ENCODE data around the gene CD6. TPM values are rescaled to one million over a fixed set of nuclear protein-coding genes. Genes with fewer than 3 reads are reported as not detected.
A peak's percentile ranks its signal among the peaks of the same experiment; 100 is the strongest.

The CD6 gene
- total and polyA plus RNA-seq, 4 experiments from 2014 or later: 281 to 428 (median 356) TPM

- H3K4me3 ChIP-seq (ENCODE audit: low read length in 2 of 2): peak overlapping the region in 1 of 2 donors; percentile 32
- no peaks in the 10 kb centered on the region for H3K9me3 ChIP-seq (ENCODE audit: control insufficient read depth in 1 of 2, low read length in 2 of 2)
- peaks cover 20% of the 10 kb centered on the region for H3K4me1 ChIP-seq (ENCODE audit: insufficient read depth, low read length)
- ChIA-PET POLR2A (ENCODE audit: partially characterized antibody) (interaction anchor here (1.0 kb wide), 1 partner anchor 10 kb away, joined by 3 read pairs; no protein-coding TSS in a partner anchor), CTCF (ENCODE audit: partially characterized antibody) (interaction anchor here (1.6 kb wide), 1 partner anchor 9 kb away, joined by 3 read pairs; no protein-coding TSS in a partner anchor)
- Mint-ChIP-seq H3K36me3 (peaks cover 28 to 33% of the 10 kb centered on the region in 2 donors), H3K27me3 (peaks cover 4 to 13% of the 10 kb centered on the region in 2 donors), H3K4me1 (peaks cover 5 to 23% (median 13%) of the 10 kb centered on the region in 4 donors), H3K9me3 (no peaks in the 10 kb centered on the region), H3K27ac (peak overlapping the region in 2 of 7 donors; percentile 46 to 59), H3K4me3 (peak overlapping the region; percentile 25 to 82 (median 66))
- no peak overlapping the region for H3K27ac ChIP-seq (ENCODE audit: low read depth, low read length)
- DNase-seq: peak in 1 of 5 donors; percentile 13
- H3K36me3 ChIP-seq (ENCODE audit: insufficient read depth, low read length): peaks cover 29% of the 10 kb centered on the region
- intact Hi-C loops (cut with micrococcal nuclease): no loop called here
- peaks cover 11% of the 10 kb centered on the region for H3K27me3 ChIP-seq (ENCODE audit: insufficient read depth, low read length)
Measured at GRCh38 chr11:60924906-60925853, 46.3 kb upstream of the CD6 start.

DNA sequence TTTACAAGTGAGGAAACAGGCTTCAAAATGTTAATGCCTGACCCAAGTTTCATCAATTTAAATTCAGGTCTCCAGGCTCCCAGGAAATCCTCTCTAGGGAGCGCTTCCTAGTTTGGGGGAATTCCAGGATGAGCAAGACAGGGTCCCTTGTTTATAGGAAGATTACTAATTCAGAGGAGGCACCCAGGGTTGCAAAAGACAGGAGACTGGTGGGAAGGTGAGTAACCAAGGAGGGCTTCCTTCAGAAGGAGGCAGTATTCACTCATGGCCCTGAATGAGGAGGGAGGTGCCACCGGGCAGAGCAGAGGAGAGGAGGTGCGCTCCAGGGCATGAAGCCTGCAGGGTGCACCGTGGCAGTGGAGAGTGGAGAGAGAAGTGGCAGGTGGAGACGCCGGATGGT is 45.6 kb upstream of the CD6 start:
- H3K27me3 Mint-ChIP-seq: peaks cover 4 to 13% of the 10 kb centered on the region in 2 donors
- peaks cover 5 to 23% (median 13%) of the 10 kb centered on the region in 4 donors for H3K4me1 Mint-ChIP-seq
- Histone ChIP-seq H3K4me1 (ENCODE audit: insufficient read depth, low read length) (peaks cover 20% of the 10 kb centered on the region), H3K36me3 (ENCODE audit: insufficient read depth, low read length) (peaks cover 22% of the 10 kb centered on the region), H3K27ac (ENCODE audit: low read depth, low read length) (no peak overlapping the region), H3K9me3 (ENCODE audit: control insufficient read depth in 1 of 2, low read length in 2 of 2) (no peaks in the 10 kb centered on the region), H3K4me3 (ENCODE audit: low read length in 2 of 2) (no peak overlapping the region), H3K27me3 (ENCODE audit: insufficient read depth, low read length) (peaks cover 11% of the 10 kb centered on the region)
- intact Hi-C loops (cut with micrococcal nuclease): no loop called here
- peaks cover 21 to 26% of the 10 kb centered on the region in 2 donors for H3K36me3 Mint-ChIP-seq
- no peaks in the 10 kb centered on the region for H3K9me3 Mint-ChIP-seq
- CTCF ChIA-PET (ENCODE audit: partially characterized antibody): interaction anchor here (1.6 kb wide), 1 partner anchor 10 kb away, joined by 3 read pairs; no protein-coding TSS in a partner anchor
- DNase-seq: no peak
- H3K27ac Mint-ChIP-seq: peak overlapping the region in 1 of 7 donors; percentile 46
- POLR2A ChIA-PET (ENCODE audit: partially characterized antibody): no interaction called here
- H3K4me3 Mint-ChIP-seq: peak overlapping the region in 6 of 8 donors; percentile 13 to 53 (median 36)

- peak overlapping the region in 1 of 8 donors; percentile 5 for H3K4me3 Mint-ChIP-seq
- H3K36me3 ChIP-seq (ENCODE audit: insufficient read depth, low read length): peaks cover 16% of the 10 kb centered on the region
- H3K36me3 Mint-ChIP-seq: peaks cover 14 to 20% of the 10 kb centered on the region in 2 donors
- H3K9me3 ChIP-seq (ENCODE audit: control insufficient read depth in 1 of 2, low read length in 2 of 2): no peaks in the 10 kb centered on the region
- peaks cover 20% of the 10 kb centered on the region for H3K4me1 ChIP-seq (ENCODE audit: insufficient read depth, low read length)
- H3K27me3 ChIP-seq (ENCODE audit: insufficient read depth, low read length): peaks cover 11% of the 10 kb centered on the region
- intact Hi-C loops (cut with micrococcal nuclease): no loop called here
- H3K4me1 Mint-ChIP-seq: peaks cover 5 to 23% (median 13%) of the 10 kb centered on the region in 4 donors
- H3K27ac ChIP-seq (ENCODE audit: low read depth, low read length): no peak overlapping the region
- ChIA-PET CTCF (ENCODE audit: partially characterized antibody) (interaction anchor here (1.6 kb wide), 1 partner anchor 11 kb away, joined by 3 read pairs; no protein-coding TSS in a partner anchor), POLR2A (ENCODE audit: partially characterized antibody) (no interaction called here)
- DNase-seq: no peak
- H3K4me3 ChIP-seq (ENCODE audit: low read length in 2 of 2): no peak overlapping the region
- no peak overlapping the region for H3K27ac Mint-ChIP-seq
- H3K27me3 Mint-ChIP-seq: peaks cover 6 to 13% of the 10 kb centered on the region in 2 donors
- no peaks in the 10 kb centered on the region for H3K9me3 Mint-ChIP-seq
Measured at GRCh38 chr11:60926500-60926899, 45.0 kb upstream of the CD6 start.

DNA sequence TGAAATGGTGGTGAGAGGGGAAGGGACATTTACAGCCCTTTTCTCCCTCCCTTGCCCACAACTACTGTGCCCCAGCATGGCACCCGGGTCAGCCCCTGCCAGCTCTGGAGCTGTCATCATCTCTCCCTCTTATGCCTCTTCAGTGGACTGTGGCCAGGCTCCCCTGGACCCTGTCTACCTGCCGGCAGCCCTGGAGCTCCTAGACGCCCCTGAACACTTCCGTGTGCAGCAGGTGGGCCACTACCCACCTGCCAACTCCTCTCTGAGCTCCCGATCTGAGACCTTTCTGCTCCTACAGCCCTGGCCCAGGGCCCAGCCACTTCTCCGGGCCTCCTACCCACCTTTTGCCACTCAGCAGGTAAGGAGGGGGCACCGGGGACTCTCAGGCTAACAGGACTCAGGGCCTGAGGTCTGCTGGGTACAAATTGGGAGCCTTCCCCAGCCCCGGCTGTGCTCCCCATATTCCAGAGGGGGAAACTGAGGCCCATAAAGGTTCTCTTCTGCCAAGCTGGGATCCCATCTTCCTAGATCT is 44.4 kb upstream of the CD6 start:
- no peak overlapping the region for H3K4me3 ChIP-seq (ENCODE audit: low read length in 2 of 2)
- no peaks in the 10 kb centered on the region for H3K9me3 ChIP-seq (ENCODE audit: control insufficient read depth in 1 of 2, low read length in 2 of 2)
- peaks cover 7 to 13% of the 10 kb centered on the region in 2 donors for H3K27me3 Mint-ChIP-seq
- intact Hi-C loops (cut with micrococcal nuclease): no loop called here
- H3K4me3 Mint-ChIP-seq: peak overlapping the region in 1 of 8 donors; percentile 15
- no peaks in the 10 kb centered on the region for H3K9me3 Mint-ChIP-seq
- no peak overlapping the region for H3K27ac Mint-ChIP-seq
- ChIA-PET POLR2A (ENCODE audit: partially characterized antibody) (no interaction called here), CTCF (ENCODE audit: partially characterized antibody) (no interaction called here)
- no peak overlapping the region for H3K27ac ChIP-seq (ENCODE audit: low read depth, low read length)
- peaks cover 10% of the 10 kb centered on the region for H3K36me3 ChIP-seq (ENCODE audit: insufficient read depth, low read length)
- no peak for DNase-seq
- peaks cover 9 to 13% of the 10 kb centered on the region in 2 donors for H3K36me3 Mint-ChIP-seq
- peaks cover 11% of the 10 kb centered on the region for H3K27me3 ChIP-seq (ENCODE audit: insufficient read depth, low read length)
- H3K4me1 ChIP-seq (ENCODE audit: insufficient read depth, low read length): peaks cover 20% of the 10 kb centered on the region
- peaks cover 5 to 23% (median 13%) of the 10 kb centered on the region in 4 donors for H3K4me1 Mint-ChIP-seq

DNA sequence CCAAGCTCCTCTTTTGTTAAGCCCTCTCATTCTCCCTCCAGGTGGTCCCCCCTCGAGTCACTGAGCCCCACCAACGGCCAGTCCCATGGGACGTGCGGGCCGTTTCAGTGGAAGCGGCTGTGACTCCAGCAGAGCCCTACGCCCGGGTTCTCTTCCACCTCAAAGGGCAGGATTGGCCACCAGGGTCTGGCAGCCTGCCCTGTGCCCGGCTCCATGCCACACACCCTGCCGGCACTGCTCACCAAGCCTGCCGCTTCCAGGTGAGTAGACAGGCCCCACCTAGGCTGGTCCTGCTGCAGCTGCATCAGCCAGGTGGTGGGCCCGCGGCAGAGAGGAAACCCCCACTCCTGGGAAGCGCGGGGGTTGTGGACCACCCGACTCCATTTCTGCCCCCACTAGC is 43.9 kb upstream of the CD6 start:
- DNase-seq: no peak
- H3K27me3 Mint-ChIP-seq: peaks cover 7 to 9% of the 10 kb centered on the region in 2 donors
- no peak overlapping the region for H3K4me3 ChIP-seq (ENCODE audit: low read length in 2 of 2)
- H3K36me3 Mint-ChIP-seq: peaks cover 5 to 9% of the 10 kb centered on the region in 2 donors
- peaks cover 5% of the 10 kb centered on the region for H3K36me3 ChIP-seq (ENCODE audit: insufficient read depth, low read length)
- intact Hi-C loops (cut with micrococcal nuclease): no loop called here
- H3K4me1 ChIP-seq (ENCODE audit: insufficient read depth, low read length): peaks cover 20% of the 10 kb centered on the region
- ChIA-PET POLR2A (ENCODE audit: partially characterized antibody) (no interaction called here), CTCF (ENCODE audit: partially characterized antibody) (no interaction called here)
- H3K4me1 Mint-ChIP-seq: peaks cover 3 to 23% (median 10%) of the 10 kb centered on the region in 4 donors
- H3K27ac ChIP-seq (ENCODE audit: low read depth, low read length): no peak overlapping the region
- H3K9me3 ChIP-seq (ENCODE audit: control insufficient read depth in 1 of 2, low read length in 2 of 2): no peaks in the 10 kb centered on the region
- peaks cover 11% of the 10 kb centered on the region for H3K27me3 ChIP-seq (ENCODE audit: insufficient read depth, low read length)
- H3K27ac Mint-ChIP-seq: no peak overlapping the region
- no peaks in the 10 kb centered on the region for H3K9me3 Mint-ChIP-seq
- H3K4me3 Mint-ChIP-seq: no peak overlapping the region

DNA sequence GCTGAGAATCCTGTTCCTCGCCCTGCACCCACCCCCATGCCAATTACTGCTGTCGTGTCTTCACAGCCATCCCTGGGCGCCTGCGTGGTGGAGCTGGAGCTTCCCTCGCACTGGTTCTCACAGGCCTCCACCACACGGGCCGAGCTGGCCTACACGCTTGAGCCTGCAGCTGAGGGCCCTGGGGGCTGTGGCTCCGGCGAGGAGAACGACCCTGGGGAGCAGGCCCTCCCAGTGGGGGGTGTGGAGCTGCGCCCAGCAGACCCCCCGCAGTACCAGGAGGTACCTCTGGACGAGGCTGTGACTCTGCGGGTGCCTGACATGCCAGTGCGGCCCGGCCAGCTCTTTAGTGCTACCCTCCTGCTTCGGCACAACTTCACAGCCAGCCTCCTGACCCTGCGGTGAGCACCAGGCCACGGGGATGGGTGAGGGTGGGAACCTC is 42.9 kb upstream of the CD6 start:
- Mint-ChIP-seq H3K27me3 (peaks cover 7% of the 10 kb centered on the region in 2 donors), H3K4me1 (peaks cover 3 to 18% (median 8%) of the 10 kb centered on the region in 4 donors), H3K27ac (no peak overlapping the region), H3K4me3 (no peak overlapping the region), H3K36me3 (no peaks in the 10 kb centered on the region), H3K9me3 (no peaks in the 10 kb centered on the region)
- ChIA-PET POLR2A (ENCODE audit: partially characterized antibody) (interaction anchor here (0.6 kb wide), 1 partner anchor 19 kb away, joined by 3 read pairs; no protein-coding TSS in a partner anchor), CTCF (ENCODE audit: partially characterized antibody) (no interaction called here)
- Histone ChIP-seq H3K27ac (ENCODE audit: low read depth, low read length) (no peak overlapping the region), H3K4me1 (ENCODE audit: insufficient read depth, low read length) (peaks cover 17% of the 10 kb centered on the region), H3K4me3 (ENCODE audit: low read length in 2 of 2) (no peak overlapping the region), H3K27me3 (ENCODE audit: insufficient read depth, low read length) (peaks cover 11% of the 10 kb centered on the region), H3K36me3 (ENCODE audit: insufficient read depth, low read length) (no peaks in the 10 kb centered on the region), H3K9me3 (ENCODE audit: control insufficient read depth in 1 of 2, low read length in 2 of 2) (no peaks in the 10 kb centered on the region)
- intact Hi-C loops (cut with micrococcal nuclease): no loop called here
- DNase-seq: no peak

- no peaks in the 10 kb centered on the region for H3K36me3 ChIP-seq (ENCODE audit: insufficient read depth, low read length)
- H3K9me3 ChIP-seq (ENCODE audit: control insufficient read depth in 1 of 2, low read length in 2 of 2): no peaks in the 10 kb centered on the region
- no peaks in the 10 kb centered on the region for H3K36me3 Mint-ChIP-seq
- H3K27me3 Mint-ChIP-seq: peaks cover 7 to 11% of the 10 kb centered on the region in 2 donors
- DNase-seq: no peak
- no peak overlapping the region for H3K27ac ChIP-seq (ENCODE audit: low read depth, low read length)
- CTCF ChIA-PET (ENCODE audit: partially characterized antibody): no interaction called here
- no peak overlapping the region for H3K4me3 ChIP-seq (ENCODE audit: low read length in 2 of 2)
- no peaks in the 10 kb centered on the region for H3K9me3 Mint-ChIP-seq
- no peak overlapping the region for H3K4me3 Mint-ChIP-seq
- peaks cover 5% of the 10 kb centered on the region for H3K27me3 ChIP-seq (ENCODE audit: insufficient read depth, low read length)
- POLR2A ChIA-PET (ENCODE audit: partially characterized antibody): interaction anchor here (0.5 to 1.0 kb wide), 2 partner anchors 8 to 11 kb away, joined by 3 read pairs; no protein-coding TSS in a partner anchor
- H3K4me1 Mint-ChIP-seq: peaks cover 0 to 12% (median 4%) of the 10 kb centered on the region in 4 donors
- H3K27ac Mint-ChIP-seq: no peak overlapping the region
- peaks cover 9% of the 10 kb centered on the region for H3K4me1 ChIP-seq (ENCODE audit: insufficient read depth, low read length)
- intact Hi-C loops (cut with micrococcal nuclease): no loop called here
Measured at GRCh38 chr11:60929764-60930163, 41.7 kb upstream of the CD6 start.

Data from CD4-positive, alpha-beta memory T cell (primary cell).